H9 (cell line): ENCODE measurements around the gene VPS54. TPM values are rescaled to one million over a fixed set of nuclear protein-coding genes. Genes with fewer than 3 reads are reported as not detected.

ENCODE experiments used
- DNase-seq: peaks from one replicate; pipeline ENCODE4 v3.0.0-alpha.2; 2017
- H2AFZ ChIP-seq: one replicate; pipeline ENCODE4 v1.6.1; 2013; ENCODE audit warnings: mild to moderate bottlenecking, low read length, control low read depth, moderate library complexity
- H2AK5ac ChIP-seq: 2 replicates; pipeline ENCODE4 v1.6.1; 2013; ENCODE audit warnings: low read length, control low read depth, mixed read lengths; ENCODE audit not compliant: insufficient read length
- H2BK120ac ChIP-seq: one replicate; pipeline ENCODE4 v1.6.1; 2013; ENCODE audit warnings: low read depth, mild to moderate bottlenecking, low read length, control low read depth, inconsistent platforms; ENCODE audit not compliant: poor library complexity, severe bottlenecking
- H2BK12ac ChIP-seq: 2 replicates; pipeline ENCODE4 v1.6.1; 2013; ENCODE audit warnings: low read length, control low read depth, mixed read lengths, low read depth; ENCODE audit not compliant: insufficient read length
- H2BK15ac ChIP-seq: 2 replicates; pipeline ENCODE4 v1.6.1; 2013; ENCODE audit warnings: low read depth, low read length, control low read depth
- H2BK20ac ChIP-seq: one replicate; pipeline ENCODE4 v1.6.1; 2013; ENCODE audit warnings: low read depth, mild to moderate bottlenecking, low read length, control low read depth, inconsistent platforms; ENCODE audit not compliant: poor library complexity, severe bottlenecking
- H2BK5ac ChIP-seq: 2 replicates; pipeline ENCODE4 v1.6.1; 2013; ENCODE audit warnings: low read length, control low read depth, mixed read lengths; ENCODE audit not compliant: insufficient read length
- H3K14ac ChIP-seq: 2 replicates; pipeline ENCODE4 v1.6.1; 2013; ENCODE audit warnings: low read length, control low read depth; ENCODE audit not compliant: insufficient read depth
- H3K18ac ChIP-seq: 2 replicates; pipeline ENCODE4 v1.6.1; 2013; ENCODE audit warnings: low read depth, mild to moderate bottlenecking, mixed read lengths, low read length, control low read depth; ENCODE audit not compliant: insufficient read length
- H3K23ac ChIP-seq: 2 replicates; pipeline ENCODE4 v1.6.1; 2013; ENCODE audit warnings: low read length, control low read depth, mixed read lengths, low read depth; ENCODE audit not compliant: insufficient read length
- H3K23me2 ChIP-seq: 2 replicates; pipeline ENCODE4 v1.6.1; 2013; ENCODE audit warnings: low read depth, mild to moderate bottlenecking, mixed read lengths, low read length, control low read depth; ENCODE audit not compliant: insufficient read length, poor library complexity, severe bottlenecking
- H3K27ac ChIP-seq: 2 replicates; pipeline ENCODE4 v1.5.1; 2013; ENCODE audit warnings: low read length, control low read depth, mixed read lengths, low read depth; ENCODE audit not compliant: insufficient read length
- H3K27me3 ChIP-seq: 2 replicates; pipeline ENCODE4 v1.6.1; 2013; ENCODE audit warnings: low read length, control low read depth, inconsistent platforms; ENCODE audit not compliant: insufficient read depth
- H3K4ac ChIP-seq: 2 replicates; pipeline ENCODE4 v1.6.1; 2013; ENCODE audit warnings: low read depth, mild to moderate bottlenecking, control low read depth, inconsistent platforms, low read length, moderate library complexity
- H3K4me1 ChIP-seq: 2 replicates; pipeline ENCODE4 v1.6.1; 2013; ENCODE audit warnings: low read length, control low read depth, inconsistent platforms; ENCODE audit not compliant: insufficient read depth
- H3K4me2 ChIP-seq: 2 replicates; pipeline ENCODE4 v1.6.1; 2013; ENCODE audit warnings: low read length, control low read depth, mixed read lengths; ENCODE audit not compliant: insufficient read length, insufficient read depth
- H3K56ac ChIP-seq: 2 replicates; pipeline ENCODE4 v1.6.1; 2013; ENCODE audit warnings: low read depth, mild to moderate bottlenecking, mixed read lengths, low read length, control low read depth; ENCODE audit not compliant: insufficient read length
- H3K79me1 ChIP-seq: 2 replicates; pipeline ENCODE4 v1.6.1; 2013; ENCODE audit warnings: low read depth, mild to moderate bottlenecking, moderate library complexity, low read length, control low read depth, inconsistent platforms; ENCODE audit not compliant: insufficient read depth, poor library complexity, severe bottlenecking
- H3K79me2 ChIP-seq: 2 replicates; pipeline ENCODE4 v1.6.1; 2013; ENCODE audit warnings: low read length, control low read depth, inconsistent platforms; ENCODE audit not compliant: insufficient read depth
- H3K9ac ChIP-seq: 2 replicates; pipeline ENCODE4 v1.6.1; 2013; ENCODE audit warnings: low read length, control low read depth, mixed read lengths; ENCODE audit not compliant: insufficient read length; ENCODE audit errors: extremely low read depth
- H3K9me3 ChIP-seq: one replicate; pipeline ENCODE4 v1.6.1; 2013; ENCODE audit warnings: low read depth, low read length, inconsistent platforms; ENCODE audit not compliant: control insufficient read depth
- H3T11ph ChIP-seq: one replicate; pipeline ENCODE4 v1.6.1; 2013; ENCODE audit warnings: mild to moderate bottlenecking, low read length, control low read depth, inconsistent platforms
- H4K20me1 ChIP-seq: one replicate; pipeline ENCODE4 v1.6.1; 2013; ENCODE audit not compliant: control insufficient read depth, insufficient read length, insufficient read depth
- H4K5ac ChIP-seq: 2 replicates; pipeline ENCODE4 v1.6.1; 2013; ENCODE audit warnings: low read depth, mild to moderate bottlenecking, mixed read lengths, low read length, control low read depth; ENCODE audit not compliant: insufficient read length
- H4K8ac ChIP-seq: replicated peaks from 2 replicates; pipeline ENCODE4 v1.6.1; 2013; ENCODE audit warnings: low read length, control low read depth, mixed read lengths, low read depth; ENCODE audit not compliant: insufficient read length
- H4K91ac ChIP-seq: 2 replicates; pipeline ENCODE4 v1.6.1; 2013; ENCODE audit warnings: low read depth, mild to moderate bottlenecking, moderate library complexity, mixed read lengths, low read length, control low read depth; ENCODE audit not compliant: insufficient read length
- H3K27ac Mint-ChIP-seq, 3 experiments: 2 replicates in 2 of 3; 3 replicates in 1 of 3; pipeline ENCODE4 v1.8.0; 2020 to 2021; ENCODE audit warnings: mixed read lengths in 3 of 3, mild to moderate bottlenecking in 1 of 3, moderate library complexity in 1 of 3
- H3K27me3 Mint-ChIP-seq: 2 replicates; pipeline ENCODE4 v1.8.0; 2021; ENCODE audit warnings: low read depth, mild to moderate bottlenecking, moderate library complexity, mixed read lengths
- H3K36me3 Mint-ChIP-seq, 3 experiments: 2 replicates in 2 of 3; 3 replicates in 1 of 3; pipeline ENCODE4 v1.8.0; 2020 to 2021; ENCODE audit warnings: low read depth in 3 of 3, mixed read lengths in 3 of 3; ENCODE audit not compliant: insufficient read depth in 1 of 3
- H3K4me1 Mint-ChIP-seq, 2 experiments: 2 replicates each; pipeline ENCODE4 v1.8.0; 2020; ENCODE audit warnings: mixed read lengths in 2 of 2
- H3K4me3 Mint-ChIP-seq, 2 experiments: 2 replicates in 1 of 2; 3 replicates in 1 of 2; pipeline ENCODE4 v1.8.0; 2020 to 2021; ENCODE audit warnings: mild to moderate bottlenecking in 2 of 2, mixed read lengths in 2 of 2, moderate library complexity in 1 of 2
- H3K9me3 Mint-ChIP-seq, 2 experiments: 2 replicates in 1 of 2; 3 replicates in 1 of 2; pipeline ENCODE4 v1.8.0; 2020; ENCODE audit warnings: mild to moderate bottlenecking in 2 of 2, mixed read lengths in 2 of 2, moderate library complexity in 1 of 2
- CTCF ChIP-seq: fragments of 200-600 bp; sonication (generic); conservative IDR thresholded peaks from 3 replicates; pipeline ENCODE4 v1.8.0; 2021; ENCODE audit warnings: antibody characterized with exemption, mild to moderate bottlenecking
- WGBS: extraction: QIAGEN DNeasy Blood & Tissue Kit; methylation state at CpG from one replicate; pipeline ENCODE4 v1.1.7; 2013; ENCODE audit warnings: missing lambda C conversion rate, low lambda C conversion rate, mixed read lengths; ENCODE audit not compliant: insufficient read length; ENCODE audit errors: extremely low coverage; 5-methylcytosine and 5-hydroxymethylcytosine counted together
- total RNA-seq: library from RNA; stranded (reverse); gene quantifications from 2 replicates; pipeline ENCODE4 v1.2.1, GENCODE V29; 2021

VPS54 gene
- total RNA-seq, 1 experiment from 2014 or later = 13.4 TPM

GRCh38 chr2:63874204-63875130 is 144.8 kb downstream of the VPS54 start:
- peaks cover 65 to 82% of the 10 kb centered on the region in 2 experiments for H3K4me1 Mint-ChIP-seq
- Histone ChIP-seq H3K9me3 (no peaks in the 10 kb centered on the region), H3K56ac (no peak overlapping the region), H2AFZ (no peak overlapping the region), H3K23me2 (no peaks in the 10 kb centered on the region), H3K79me1 (peaks cover 6% of the 10 kb centered on the region), H3T11ph (no peak overlapping the region), H3K4me1 (peaks cover 5% of the 10 kb centered on the region; the same call in 1 of the 2 replicates), H3K4ac (no peak overlapping the region), H2BK120ac (no peak overlapping the region), H2BK15ac (no peak overlapping the region), H3K23ac (no peak overlapping the region), H3K27ac (no peak overlapping the region), H3K14ac (no peak overlapping the region), H2BK5ac (no peak overlapping the region), H2AK5ac (no peak overlapping the region), H4K20me1 (no peaks in the 10 kb centered on the region), H4K5ac (no peak overlapping the region), H4K91ac (no peak overlapping the region), H3K27me3 (no peaks in the 10 kb centered on the region), H4K8ac (no peak overlapping the region), H3K4me2 (no peak overlapping the region), H3K79me2 (peaks cover 23% of the 10 kb centered on the region; the same call in 1 of the 2 replicates), H3K9ac (no peak overlapping the region), H2BK20ac (no peak overlapping the region), H2BK12ac (no peak overlapping the region), H3K18ac (no peak overlapping the region)
- no peak overlapping the region for H3K4me3 Mint-ChIP-seq
- WGBS = no CpG with 5 or more reads among the region's 5 CpGs
- no peak for DNase-seq
- H3K27me3 Mint-ChIP-seq = no peaks in the 10 kb centered on the region
- TF ChIP-seq CTCF = no peak
- peaks cover 55 to 84% (median 78%) of the 10 kb centered on the region in 3 experiments; a peak in 6 of 7 replicates for H3K36me3 Mint-ChIP-seq
- H3K27ac Mint-ChIP-seq = peak overlapping the region; percentile 32 to 87 (median 86); a peak in 4 of 7 replicates
- 0 out of 5 replicates have a peak, but pooled peaks cover 0 to 2% of the 10 kb centered on the region in 2 experiments for H3K9me3 Mint-ChIP-seq
